Endothelial cell of umbilical vein (primary cell): ENCODE results near the gene TMEM97. TPM values are rescaled to one million over a fixed set of nuclear protein-coding genes. Genes with fewer than 3 reads are reported as not detected.

Experiments used
- BruUV-seq: library from RNA; stranded (reverse); fragments of 400-500 nt; replicated peaks from 2 replicates; lab custom pipeline; 2021; lab: Mats Ljungman, UMichigan
- CTCF ChIA-PET: fragments of 300-600, 350-600 bp; sonication (Branson Sonifier 250); formaldehyde crosslinking; loops from one replicate; lab custom pipeline; 2021; ENCODE audit warnings: antibody characterized with exemption, inconsistent platforms; lab: Charles Lee
- POLR2A ChIA-PET: fragments of 300-600, 350-600 bp; sonication (Branson Sonifier 250); formaldehyde crosslinking; loops from one replicate; lab custom pipeline; 2021; ENCODE audit warnings: antibody characterized with exemption, inconsistent platforms; lab: Charles Lee
- DNase-seq: peaks from one replicate; pipeline ENCODE4 v3.0.0-alpha.2; 2011; ENCODE audit warnings: low read depth, low spot score
- FAIRE-seq: peaks from 2 replicates; lab custom pipeline; 2011; peaks lifted over from hg19 to GRCh38; lab: Jason Lieb, UNC
- H2AFZ ChIP-seq: 2 replicates; pipeline ENCODE4 v1.6.0; 2012; ENCODE audit warnings: low read depth, low read length, control low read depth, inconsistent platforms
- H3K27ac ChIP-seq: 2 replicates; pipeline ENCODE4 v1.5.1; 2011; ENCODE audit warnings: low read depth, mild to moderate bottlenecking, control low read depth, low read length, moderate library complexity; ENCODE audit not compliant: insufficient read depth
- H3K27me3 ChIP-seq, 2 experiments: 2 replicates each; pipeline versions ENCODE4 v1.6.0 to v1.6.1; 2011; ENCODE audit warnings: low read length in 2 of 2, mixed read lengths in 1 of 2; ENCODE audit not compliant: control insufficient read depth in 2 of 2, insufficient read depth in 2 of 2
- H3K36me3 ChIP-seq, 2 experiments: 2 replicates in 1 of 2; 3 replicates in 1 of 2; pipeline ENCODE4 v1.5.1; 2011; ENCODE audit warnings: low read length in 2 of 2, mild to moderate bottlenecking in 1 of 2, moderate library complexity in 1 of 2; ENCODE audit not compliant: control insufficient read depth in 2 of 2, insufficient read depth in 2 of 2; ENCODE audit errors: extremely low read depth in 1 of 2
- H3K4me1 ChIP-seq: 3 replicates; pipeline ENCODE4 v1.5.1; 2011; ENCODE audit warnings: mild to moderate bottlenecking, low read length; ENCODE audit not compliant: control insufficient read depth, insufficient read depth; ENCODE audit errors: extremely low read depth
- H3K4me2 ChIP-seq: 2 replicates; pipeline ENCODE4 v1.6.1; 2011; ENCODE audit warnings: low read length, control low read depth, mixed read lengths; ENCODE audit not compliant: insufficient read depth
- H3K4me3 ChIP-seq, 3 experiments: fragments of 200-600 bp in 1 of 3; sonication (generic), shearing (Covaris generic) in 1 of 3; replicated peaks in 1 of 3; 2 replicates each; pipeline ENCODE4 v1.5.1; 2011 to 2016; ENCODE audit warnings: control low read depth in 3 of 3, low read length in 3 of 3, mild to moderate bottlenecking in 2 of 3, inconsistent platforms in 1 of 3, low read depth in 1 of 3, moderate library complexity in 1 of 3; ENCODE audit not compliant: insufficient read depth in 1 of 3
- H3K79me2 ChIP-seq: 2 replicates; pipeline ENCODE4 v1.6.0; 2012; ENCODE audit warnings: low read length, inconsistent platforms; ENCODE audit not compliant: control insufficient read depth, insufficient read depth
- H3K9ac ChIP-seq: replicated peaks from 2 replicates; pipeline ENCODE3; 2011; ENCODE audit warnings: low read length, control low read depth; ENCODE audit not compliant: insufficient read depth; ENCODE audit errors: extremely low read depth
- H3K9me1 ChIP-seq: replicated peaks from 3 replicates; pipeline ENCODE4 v1.6.0; 2011; ENCODE audit warnings: mild to moderate bottlenecking, low read length; ENCODE audit not compliant: control insufficient read depth, insufficient read depth; ENCODE audit errors: extremely low read depth
- H3K9me3 ChIP-seq: replicated peaks from 2 replicates; pipeline ENCODE4 v1.5.1; 2012; ENCODE audit warnings: low read length, inconsistent platforms; ENCODE audit not compliant: control insufficient read depth, insufficient read depth
- H4K20me1 ChIP-seq: replicated peaks from 2 replicates; pipeline ENCODE3; 2011; ENCODE audit warnings: mild to moderate bottlenecking, low read length; ENCODE audit not compliant: control insufficient read depth, insufficient read depth; ENCODE audit errors: extremely low read depth
- CTCF ChIP-seq, 2 donors: IDR thresholded peaks; 1 replicate in 1 of 2; 2 replicates in 1 of 2; pipeline ENCODE4 v1.5.1; 2011; ENCODE audit warnings: low read length in 2 of 2, mild to moderate bottlenecking in 2 of 2, moderate library complexity in 2 of 2, control low read depth in 1 of 2, inconsistent platforms in 1 of 2, low read depth in 1 of 2; ENCODE audit not compliant: insufficient read depth in 1 of 2; ENCODE audit errors: extremely low read depth in 1 of 2
- EZH2 ChIP-seq: IDR thresholded peaks from 2 replicates; pipeline ENCODE4 v1.6.1; 2012; ENCODE audit warnings: borderline replicate concordance, low read depth, mild to moderate bottlenecking, moderate library complexity, low read length, inconsistent platforms; ENCODE audit not compliant: severe bottlenecking
- FOS ChIP-seq: IDR thresholded peaks from 2 replicates; pipeline ENCODE4 v1.6.1; 2011; ENCODE audit warnings: mild to moderate bottlenecking, low read length, moderate library complexity, borderline replicate concordance; ENCODE audit not compliant: insufficient read depth
- GATA2 ChIP-seq: IDR thresholded peaks from 2 replicates; pipeline ENCODE4 v1.7.0; 2011; ENCODE audit warnings: low read depth, mild to moderate bottlenecking, moderate library complexity, mixed read lengths, low read length; ENCODE audit not compliant: insufficient read length, insufficient read depth
- JUN ChIP-seq: IDR thresholded peaks from 2 replicates; pipeline ENCODE4 v1.6.1; 2011; ENCODE audit warnings: borderline replicate concordance, low read depth; ENCODE audit not compliant: insufficient read length, insufficient read depth
- MAX ChIP-seq: IDR thresholded peaks from 2 replicates; pipeline ENCODE4 v1.6.1; 2011; ENCODE audit not compliant: insufficient read depth, insufficient read length
- MYC ChIP-seq: IDR thresholded peaks from one replicate; pipeline ENCODE4 v1.6.1; 2011; ENCODE audit warnings: mild to moderate bottlenecking, low read depth, low read length
- POLR2A ChIP-seq: IDR thresholded peaks from 2 replicates; pipeline ENCODE4 v1.6.1; 2012; ENCODE audit warnings: low read depth, mild to moderate bottlenecking, control low read depth, low read length
- POLR2AphosphoS5 ChIP-seq: IDR thresholded peaks from 2 replicates; pipeline ENCODE4 v1.6.1; 2012; ENCODE audit warnings: low read depth, mild to moderate bottlenecking, control low read depth, low read length, moderate library complexity; ENCODE audit not compliant: insufficient read depth
- dilution Hi-C: fragments of 300-500 bp; cut with MboI; formaldehyde crosslinking; loops from one replicate; pipeline ENCODE4 v1.15.0; 2019; ENCODE audit warnings: low sequenced_read_pairs; ENCODE audit not compliant: extremely low pct_ligation_motif_present
- intact Hi-C: fragments of 100-400 bp; cut with micrococcal nuclease; formaldehyde crosslinking; loops from one replicate; pipeline ENCODE4 v1.10.0; 2022
- polyA plus RNA-seq, 4 experiments: library from polyadenylated mRNA; depleted of rRNA in 3 of 4; stranded (reverse) in 3 of 4; unstranded in 1 of 4; fragments of >200 nt; gene quantifications; 2 replicates each; pipeline versions ENCODE4 v1.2.1 to v1.2.3, GENCODE V29; 2011 to 2012; ENCODE audit warnings: missing spikeins in 1 of 4
- total RNA-seq: library from RNA; stranded (reverse); gene quantifications from 2 replicates; pipeline ENCODE4 v1.2.3, GENCODE V29; 2021

TMEM97 gene
- total and polyA plus RNA-seq, 2 donors (not counting 3 experiments of a cell fraction or from before 2014, with no cell fraction given), result 27.0 to 43.5 TPM

- no peak for FAIRE-seq
Measured at GRCh38 chr17:28368306-28368831, 49.4 kb downstream of the TMEM97 start.

More at GRCh38 chr17:28368306-28368831, 49.4 kb downstream of the TMEM97 start:
- H3K27ac ChIP-seq, result no peak overlapping the region
- no peak overlapping the region for H2AFZ ChIP-seq
- no peaks in the 10 kb centered on the region for H3K27me3 ChIP-seq
- peaks cover 13% of the 10 kb centered on the region for H3K4me1 ChIP-seq
- H3K4me3 ChIP-seq, result no peak overlapping the region
- no peak for TF ChIP-seq POLR2AphosphoS5
- TF ChIP-seq EZH2, result no peak
- no peak for TF ChIP-seq MAX
- TF ChIP-seq GATA2, result no peak
- TF ChIP-seq JUN, result no peak
- no peak for TF ChIP-seq MYC
- no peak for TF ChIP-seq CTCF (IDR thresholded peaks at IDR 0.05; ENCODE audit: extremely low read depth in 1 of 2, insufficient read depth in 1 of 2, low read depth in 1 of 2, low read length in 2 of 2)
- TF ChIP-seq POLR2A, result no peak
- TF ChIP-seq FOS, result no peak
- H3K9ac ChIP-seq, result no peak overlapping the region
- POLR2A ChIA-PET, result no interaction called here
- H3K4me2 ChIP-seq, result no peak overlapping the region
- BruUV-seq, result no TSS peak
- DNase-seq, result no peak
- H3K79me2 ChIP-seq, result no peaks in the 10 kb centered on the region
- intact Hi-C loops, result no loop called here
- no peaks in the 10 kb centered on the region for H3K9me3 ChIP-seq
- H3K9me1 ChIP-seq, result no peaks in the 10 kb centered on the region
- peaks cover 0 to 7% of the 10 kb centered on the region in 2 experiments for H3K36me3 ChIP-seq
- H4K20me1 ChIP-seq, result no peaks in the 10 kb centered on the region
- dilution Hi-C loops, result no loop called here
- CTCF ChIA-PET, result interaction anchor here (0.7 to 6.7 kb wide), 4 partner anchors 11 to 117 kb away, joined by 3 to 36 read pairs (median 3); partner anchors contain the start of genes POLDIP2 and TNFAIP1
